SK-N-MC (cell line): ENCODE measurements around the gene CPNE9.

Source experiments
- DNase-seq: peaks from one replicate; pipeline ENCODE4 v3.0.0-alpha.2; 2011; ENCODE audit warnings: low read depth, low spot score
- H3K27ac ChIP-seq: fragments of 200-600 bp; sonication (generic); 2 replicates; pipeline ENCODE4 v1.5.1; 2016; ENCODE audit warnings: mixed run types
- H3K36me3 ChIP-seq: fragments of 200-600 bp; sonication (generic); 2 replicates; pipeline ENCODE4 v1.6.1; 2017; ENCODE audit warnings: antibody characterized with exemption, low read length, mixed read lengths; ENCODE audit not compliant: insufficient read depth
- H3K4me3 ChIP-seq: fragments of 200-600 bp; sonication (generic); 2 replicates; pipeline ENCODE4 v1.5.1; 2016
- H3K9ac ChIP-seq: fragments of 200-600 bp; sonication (generic); 2 replicates; pipeline ENCODE4 v1.8.0; 2017; ENCODE audit warnings: mixed run types, mixed read lengths; ENCODE audit not compliant: insufficient read length
- H3K9me3 ChIP-seq: fragments of 200-600 bp; sonication (generic); 2 replicates; pipeline ENCODE4 v1.6.1; 2017; ENCODE audit warnings: low read depth, mild to moderate bottlenecking, antibody characterized with exemption, low read length, moderate library complexity, mixed read lengths
- EZH2 ChIP-seq: fragments of 200-600 bp; sonication (generic); IDR thresholded peaks from one replicate; pipeline ENCODE4 v1.6.1; 2017; ENCODE audit warnings: antibody characterized with exemption
- FOXP2 ChIP-seq: optimal IDR thresholded peaks from 2 replicates; pipeline ENCODE3; 2011; ENCODE audit warnings: mild to moderate bottlenecking, moderate library complexity; ENCODE audit not compliant: insufficient read depth; ENCODE audit errors: extremely low read length, control extremely low read depth
- POLR2AphosphoS5 ChIP-seq: IDR thresholded peaks from 2 replicates; pipeline ENCODE4 v1.6.1; 2012; ENCODE audit warnings: mild to moderate bottlenecking, low read depth, low read length, borderline replicate concordance

CPNE9 gene

GRCh38 chr3:9727743-9728142 lies 24.1 kb downstream of the CPNE9 start:
- DNase-seq, result no peak
- Histone ChIP-seq H3K9ac (no peak overlapping the region), H3K4me3 (no peak overlapping the region), H3K27ac (no peak overlapping the region), H3K36me3 (no peaks in the 10 kb centered on the region), H3K9me3 (no peaks in the 10 kb centered on the region)
- no peak for TF ChIP-seq FOXP2

- DNase-seq, result no peak
- TF ChIP-seq FOXP2 (no peak), EZH2 (no peak), POLR2AphosphoS5 (no peak)
- no peak overlapping the region for H3K9ac ChIP-seq
- H3K36me3 ChIP-seq, result peaks cover 3% of the 10 kb centered on the region; the same call in 1 of the 2 replicates
- H3K27ac ChIP-seq, result no peak overlapping the region
- no peaks in the 10 kb centered on the region for H3K9me3 ChIP-seq
- H3K4me3 ChIP-seq, result no peak overlapping the region
Measured at GRCh38 chr3:9729419-9729818, 25.8 kb downstream of the CPNE9 start.

GRCh38 chr3:9730657-9731205 lies 27.1 kb downstream of the CPNE9 start:
- no peak for TF ChIP-seq EZH2
- no peak for TF ChIP-seq POLR2AphosphoS5
- TF ChIP-seq FOXP2, result no peak
- DNase-seq, result no peak
- Histone ChIP-seq H3K4me3 (peak overlapping the region; percentile 70), H3K9ac (no peak overlapping the region), H3K9me3 (no peaks in the 10 kb centered on the region), H3K36me3 (peaks cover 8% of the 10 kb centered on the region; the same call in 1 of the 2 replicates), H3K27ac (peak overlapping the region; percentile 73; the same call in 1 of the 2 replicates)

GRCh38 chr3:9731206-9732079 lies 27.8 kb downstream of the CPNE9 start, which contains the start of gene BRPF1:
TSS of gene BRPF1 (plus strand) at chr3:9731735. CDS start at chr3:9734141, 2,406 bp downstream.
- DNase-seq, result peak; percentile 52

GRCh38 chr3:9732080-9732739 lies 28.6 kb downstream of the CPNE9 start:
- Histone ChIP-seq H3K27ac (no peak overlapping the region), H3K9ac (peak overlapping the region; percentile 96), H3K9me3 (no peaks in the 10 kb centered on the region), H3K4me3 (peak overlapping the region; percentile 74), H3K36me3 (peaks cover 14% of the 10 kb centered on the region; the same call in 1 of the 2 replicates)
- no peak for DNase-seq
- no peak for TF ChIP-seq POLR2AphosphoS5
- TF ChIP-seq EZH2, result no peak
- no peak for TF ChIP-seq FOXP2

More at GRCh38 chr3:9731206-9732079, 27.8 kb downstream of the CPNE9 start, which contains the start of gene BRPF1:
- Histone ChIP-seq H3K9ac (peak within 1 kb of the TSS; percentile 96), H3K9me3 (no peaks in the 10 kb centered on the region), H3K36me3 (peaks cover 10% of the 10 kb centered on the region; the same call in 1 of the 2 replicates), H3K27ac (peak within 1 kb of the TSS; percentile 94), H3K4me3 (peak within 1 kb of the TSS; percentile 74)
- TF ChIP-seq POLR2AphosphoS5 (peak; percentile 79), EZH2 (no peak)

GRCh38 chr3:9732740-9733115 lies 29.1 kb downstream of the CPNE9 start:
- Histone ChIP-seq H3K36me3 (peaks cover 14% of the 10 kb centered on the region; the same call in 1 of the 2 replicates), H3K9me3 (no peaks in the 10 kb centered on the region), H3K9ac (peak overlapping the region; percentile 96), H3K27ac (no peak overlapping the region), H3K4me3 (peak overlapping the region; percentile 74)
- no peak for DNase-seq
- TF ChIP-seq FOXP2, result no peak
- no peak for TF ChIP-seq POLR2AphosphoS5
- no peak for TF ChIP-seq EZH2

- Histone ChIP-seq H3K27ac (no peak overlapping the region), H3K4me3 (no peak overlapping the region), H3K9ac (no peak overlapping the region), H3K9me3 (no peaks in the 10 kb centered on the region), H3K36me3 (peaks cover 36% of the 10 kb centered on the region; the same call in 1 of the 2 replicates)
- DNase-seq, result no peak
- TF ChIP-seq POLR2AphosphoS5 (no peak), EZH2 (no peak), FOXP2 (no peak)
Measured at GRCh38 chr3:9736831-9737230, 33.2 kb downstream of the CPNE9 start.

- H3K4me3 ChIP-seq, result no peak overlapping the region
- no peak for DNase-seq
- H3K9me3 ChIP-seq, result no peaks in the 10 kb centered on the region
- no peak for TF ChIP-seq POLR2AphosphoS5
- no peak for TF ChIP-seq FOXP2
- TF ChIP-seq EZH2, result no peak
- H3K9ac ChIP-seq, result no peak overlapping the region
- no peak overlapping the region for H3K27ac ChIP-seq
- H3K36me3 ChIP-seq, result peaks cover 54% of the 10 kb centered on the region; the same call in 1 of the 2 replicates
Measured at GRCh38 chr3:9739181-9739580, 35.5 kb downstream of the CPNE9 start.
